GM12892 (cell line): Measurements from ENCODE around the gene SFTPA2.
"Not testable (repeated sequence)": the region's sequence is repeated elsewhere in the genome, so short reads cannot be mapped to it uniquely, and the experiment has no call there.

ENCODE experiments used
- DNase-seq: peaks from one replicate; pipeline ENCODE4 v3.0.0; 2011; ENCODE audit not compliant: insufficient read length
- FAIRE-seq: peaks from 2 replicates; lab custom pipeline; 2011; peaks lifted over from hg19 to GRCh38; lab: Jason Lieb, UNC
- POLR2A ChIP-seq: IDR thresholded peaks from 2 replicates; pipeline ENCODE4 v1.6.1; 2011; ENCODE audit warnings: low read depth, low read length, control low read depth
- POLR2AphosphoS5 ChIP-seq: IDR thresholded peaks from 2 replicates; pipeline ENCODE4 v1.6.1; 2011; ENCODE audit warnings: low read depth, low read length, control low read depth
- TAF1 ChIP-seq: IDR thresholded peaks from 2 replicates; pipeline ENCODE4 v1.6.1; 2011; ENCODE audit warnings: low read depth, mild to moderate bottlenecking, control low read depth, low read length, borderline replicate concordance

SFTPA2 gene

DNA sequence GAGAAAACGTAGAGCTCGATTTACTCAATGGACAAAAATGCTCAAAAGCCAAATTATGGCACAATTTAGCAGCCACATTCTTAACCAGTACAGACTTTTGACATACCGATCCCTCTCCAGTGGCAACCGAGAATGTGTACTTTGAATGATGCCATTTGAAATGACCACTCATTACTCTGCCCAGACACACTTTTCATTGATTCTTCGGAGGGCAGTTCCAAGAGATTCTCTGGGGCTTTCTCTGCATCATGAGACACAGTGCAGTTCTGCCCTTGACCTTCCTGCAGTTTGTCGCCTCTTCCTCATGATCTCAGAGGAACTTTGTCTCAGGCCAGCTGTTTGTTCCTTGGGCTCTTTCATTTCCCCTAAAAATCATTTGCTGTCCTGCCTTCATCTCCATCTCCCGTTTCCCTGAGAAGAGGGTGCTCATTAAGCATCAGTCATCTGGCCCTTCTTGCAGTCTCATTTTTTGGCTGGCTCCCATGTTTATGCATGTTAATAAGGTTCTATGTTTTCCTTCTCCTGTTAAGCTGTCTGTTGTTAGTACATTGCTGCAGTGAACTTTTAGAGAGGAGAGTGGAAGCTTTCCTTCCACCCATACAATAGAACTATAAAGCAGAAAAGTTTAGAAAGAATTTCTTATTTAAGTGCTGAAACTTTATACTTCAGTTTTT is 43.5 kb downstream of the SFTPA2 start:
- not testable (repeated sequence) for FAIRE-seq, DNase-seq

DNA sequence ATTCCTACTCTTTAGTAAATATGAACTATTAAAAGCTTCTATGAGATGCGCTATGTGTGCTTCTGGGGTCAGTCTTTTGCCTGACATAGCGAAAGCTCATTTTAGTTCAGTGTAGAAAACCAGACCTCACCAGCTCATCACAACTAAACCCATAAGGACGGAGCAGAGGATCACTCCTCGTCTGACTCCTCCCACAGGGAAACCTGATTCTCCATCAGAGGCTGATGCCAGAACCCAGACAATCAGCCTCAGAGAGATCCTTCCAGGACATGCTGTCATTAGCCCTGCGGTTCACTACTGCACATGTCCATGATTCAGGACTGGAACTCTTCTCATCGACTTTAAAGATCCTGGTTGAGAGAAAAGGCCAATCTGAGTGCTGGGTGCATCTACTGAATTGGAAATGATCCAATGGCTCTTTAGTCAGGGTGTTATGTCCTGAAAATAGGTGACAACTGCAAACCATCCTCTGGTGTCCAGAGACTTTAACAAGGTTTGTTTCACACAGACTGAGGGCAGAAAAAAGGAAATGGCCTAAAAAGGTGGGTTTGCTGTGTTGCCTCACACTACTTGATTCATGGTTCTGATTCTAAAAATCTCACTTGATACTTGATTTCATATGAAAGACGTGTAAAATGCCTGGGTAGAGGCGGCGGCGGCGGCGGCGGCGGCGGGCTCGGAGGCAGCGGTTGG is 48.2 kb downstream of the SFTPA2 start, which contains the start of gene EIF5AL1:
Gene EIF5AL1, plus strand, starts transcription at position 643 of the 693 bp plus-strand sequence. CDS start 117 bp downstream, outside the sequence.
- DNase-seq, FAIRE-seq: not testable (repeated sequence)

DNA sequence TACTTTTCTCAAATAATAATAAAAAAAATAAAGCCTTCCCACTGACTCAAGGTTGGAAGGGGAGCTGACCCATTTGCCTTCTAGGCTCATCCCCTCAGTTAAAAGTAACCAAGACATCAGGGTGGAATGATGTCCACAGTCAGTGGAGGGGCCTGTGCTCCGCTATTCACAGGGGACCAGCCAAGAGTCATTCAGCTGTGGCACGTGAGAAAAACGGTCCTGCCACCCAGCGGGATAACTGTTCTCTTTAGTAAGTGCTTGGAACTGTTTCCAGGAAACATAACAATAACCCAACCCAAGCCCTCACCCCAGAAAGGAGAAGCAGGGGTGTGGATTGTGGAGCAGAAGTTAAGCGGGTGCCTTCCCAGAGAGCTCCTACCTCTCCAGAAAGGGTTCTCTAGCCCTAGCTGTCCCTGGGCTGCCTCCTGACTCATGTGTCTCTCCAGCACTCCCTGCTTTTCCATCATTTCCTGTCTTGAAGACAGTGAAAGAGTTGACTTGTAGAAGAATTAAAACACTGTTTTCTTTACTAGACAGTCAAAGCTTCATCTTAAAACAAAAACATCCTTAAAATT is 50.2 kb downstream of the SFTPA2 start:
- not testable (repeated sequence) for FAIRE-seq, DNase-seq

DNA sequence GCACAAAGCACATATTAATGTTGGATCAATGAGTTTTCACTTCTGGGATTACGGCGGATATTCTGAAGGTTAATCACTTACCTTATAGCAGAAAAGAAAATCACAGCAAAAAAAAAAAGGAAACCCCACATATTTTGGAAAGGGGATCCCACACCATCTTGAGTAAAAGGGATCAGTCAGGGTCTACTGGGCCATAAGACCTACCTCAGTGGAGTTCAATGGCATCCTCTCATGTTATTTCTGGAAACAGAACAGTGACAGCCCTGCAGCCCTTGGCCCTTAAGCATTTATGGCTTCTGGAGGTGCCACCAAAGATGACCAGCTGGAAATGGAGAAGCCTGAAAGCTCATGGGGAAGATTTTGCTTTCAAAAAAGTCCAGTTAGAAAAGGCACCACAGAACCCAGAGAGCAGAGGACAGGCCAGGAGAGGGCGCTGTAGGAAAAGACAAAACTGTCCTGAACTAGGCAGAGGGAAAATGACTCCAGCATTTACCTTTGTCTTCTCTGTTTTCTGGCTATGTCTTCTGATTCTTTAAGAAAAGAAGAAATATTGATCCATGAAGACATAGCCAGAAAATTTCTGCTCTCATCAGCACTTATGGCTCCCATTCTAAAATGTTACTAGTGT is 50.8 kb downstream of the SFTPA2 start:
- FAIRE-seq = peak; percentile 68
- DNase-seq = not testable (repeated sequence)

DNA sequence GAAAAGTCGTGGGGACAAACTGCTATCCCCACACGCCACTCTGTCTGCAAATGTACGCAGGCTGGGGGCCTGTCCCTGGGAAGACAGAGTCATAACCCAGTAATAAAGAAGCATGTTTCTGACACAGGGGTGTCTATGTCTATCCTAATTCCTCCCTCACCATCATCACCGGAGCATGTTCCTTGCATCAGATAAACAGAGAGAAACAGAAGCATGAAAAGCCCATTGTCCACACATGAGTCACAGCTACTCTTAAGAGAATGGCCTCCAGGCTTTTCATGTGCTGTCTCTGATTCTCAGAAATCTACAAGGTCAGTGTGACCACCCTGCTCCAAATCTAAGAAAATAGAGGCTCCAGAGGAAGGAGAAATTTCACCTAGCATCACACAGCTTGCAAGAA is 52.0 kb downstream of the SFTPA2 start:
- not testable (repeated sequence) for FAIRE-seq, DNase-seq

DNA sequence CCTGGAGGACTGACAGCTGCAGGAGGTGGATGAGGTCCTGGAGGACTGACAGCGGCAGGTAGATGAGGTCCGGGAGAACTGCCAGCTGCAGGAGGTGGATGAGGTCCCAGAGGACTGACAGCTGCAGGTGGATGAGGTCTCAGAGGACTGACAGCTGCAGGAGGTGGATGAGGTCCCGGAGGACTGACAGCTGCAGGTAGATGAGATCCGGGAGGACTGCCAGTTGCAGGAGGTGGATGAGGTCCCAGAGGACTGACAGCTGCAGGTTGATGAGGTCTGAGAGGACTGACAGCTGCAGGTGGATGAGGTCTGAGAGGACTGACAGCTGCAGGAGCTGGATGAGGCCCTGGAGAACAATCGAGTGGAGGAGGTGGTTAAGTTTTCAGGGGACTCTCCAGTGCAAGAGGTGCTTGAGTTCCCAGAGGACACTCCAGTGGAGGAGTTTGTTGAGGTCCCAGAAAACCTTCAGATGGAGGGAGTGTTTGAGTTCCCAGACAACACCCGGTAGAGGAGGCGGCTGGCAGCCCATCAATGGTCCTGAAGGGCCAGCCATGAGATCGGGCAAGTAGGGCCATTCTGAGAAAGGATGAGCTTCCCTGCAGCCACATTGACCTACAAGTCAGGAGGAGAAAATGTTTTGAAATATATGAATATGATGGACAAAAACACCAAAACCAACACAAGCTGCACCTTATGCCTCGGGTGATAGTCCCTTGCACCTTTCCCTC is 52.6 kb downstream of the SFTPA2 start:
- DNase-seq (no peak), FAIRE-seq (no peak)
- TF ChIP-seq POLR2AphosphoS5 = no peak
- no peak for TF ChIP-seq POLR2A
- no peak for TF ChIP-seq TAF1
